Neural cell (in vitro differentiated cells): ENCODE results near the gene NEDD4L. TPM values are rescaled to one million over a fixed set of nuclear protein-coding genes. Genes with fewer than 3 reads are reported as not detected.

Experiments
- H2AFZ ChIP-seq: fragments of 200-600, 300-800 bp; sonication (generic), shearing (Covaris generic); 2 replicates; pipeline ENCODE4 v1.6.0; 2014; ENCODE audit warnings: low read depth, mild to moderate bottlenecking, antibody characterized with exemption, low read length, moderate library complexity
- H3F3A ChIP-seq: fragments of 200-600 bp; shearing (Covaris generic); 2 replicates; pipeline ENCODE4 v1.6.1; 2016; ENCODE audit warnings: mild to moderate bottlenecking, moderate library complexity, mixed read lengths, antibody characterized with exemption, low read length; ENCODE audit not compliant: insufficient read depth, poor library complexity, severe bottlenecking
- H3K27ac ChIP-seq: fragments of 200-600, 300-800 bp; sonication (generic), shearing (Covaris generic); 2 replicates; pipeline ENCODE4 v1.5.1; 2014; ENCODE audit warnings: mild to moderate bottlenecking, low read length, moderate library complexity
- H3K27me3 ChIP-seq: fragments of 300-800, 200-600 bp; sonication (generic), shearing (Covaris generic); 2 replicates; pipeline ENCODE4 v1.6.0; 2014; ENCODE audit warnings: mild to moderate bottlenecking, low read depth, low read length, moderate library complexity; ENCODE audit not compliant: insufficient read depth
- H3K36me3 ChIP-seq: fragments of 300-800, 200-600 bp; sonication (generic), shearing (Covaris generic); 2 replicates; pipeline ENCODE4 v1.5.1; 2014; ENCODE audit warnings: mild to moderate bottlenecking, antibody characterized with exemption, low read length, moderate library complexity; ENCODE audit not compliant: insufficient read depth
- H3K4me2 ChIP-seq: fragments of 300-800, 200-600 bp; sonication (generic), shearing (Covaris generic); 2 replicates; pipeline ENCODE4 v1.6.0; 2014; ENCODE audit warnings: mild to moderate bottlenecking, low read length
- H3K4me3 ChIP-seq: fragments of 300-800, 200-600 bp; sonication (generic), shearing (Covaris generic); 2 replicates; pipeline ENCODE4 v1.5.1; 2014; ENCODE audit warnings: mild to moderate bottlenecking, low read length, moderate library complexity
- H3K79me2 ChIP-seq: fragments of 200-600 bp; shearing (Covaris generic); replicated peaks from 2 replicates; pipeline ENCODE4 v1.6.0; 2014; ENCODE audit warnings: mild to moderate bottlenecking, low read length, moderate library complexity; ENCODE audit not compliant: insufficient read depth
- H3K9ac ChIP-seq: fragments of 300-800, 200-600 bp; sonication (generic), shearing (Covaris generic); 2 replicates; pipeline ENCODE4 v1.6.1; 2016; ENCODE audit warnings: mild to moderate bottlenecking, low read length, mixed read lengths
- H3K9me2 ChIP-seq: fragments of 200-600 bp; shearing (Covaris generic); 2 replicates; pipeline ENCODE4 v1.6.1; 2016; ENCODE audit warnings: mild to moderate bottlenecking, low read length, mixed read lengths; ENCODE audit not compliant: insufficient read depth
- H3K9me3 ChIP-seq: fragments of 200-600, 300-800 bp; sonication (generic), shearing (Covaris generic); 2 replicates; pipeline ENCODE4 v1.6.1; 2016; ENCODE audit warnings: mild to moderate bottlenecking, mixed run types, low read length, moderate library complexity, mixed read lengths
- H4K20me1 ChIP-seq: fragments of 200-600 bp; shearing (Covaris generic); 2 replicates; pipeline ENCODE4 v1.6.1; 2016; ENCODE audit warnings: mild to moderate bottlenecking, mixed run types; ENCODE audit not compliant: insufficient read depth
- CTCF ChIP-seq: fragments of 450-650 bp; IDR thresholded peaks from 2 replicates; pipeline ENCODE4 v1.5.1; 2014; ENCODE audit warnings: antibody characterized with exemption, mild to moderate bottlenecking, moderate library complexity; ENCODE audit not compliant: poor library complexity, severe bottlenecking
- EP300 ChIP-seq: fragments of 450-650 bp; conservative IDR thresholded peaks from 2 replicates; pipeline ENCODE4 v1.6.1; 2014; ENCODE audit warnings: antibody characterized with exemption, mild to moderate bottlenecking, moderate library complexity; ENCODE audit not compliant: poor library complexity, severe bottlenecking
- EZH2 ChIP-seq: fragments of 200-600, 300-800 bp; shearing (Covaris generic), sonication (generic); IDR thresholded peaks from 2 replicates; pipeline ENCODE4 v1.6.1; 2014; ENCODE audit warnings: antibody characterized with exemption, low read length, borderline replicate concordance, mild to moderate bottlenecking; ENCODE audit not compliant: insufficient read depth, poor library complexity, severe bottlenecking
- MXI1 ChIP-seq: fragments of 450-650 bp; conservative IDR thresholded peaks from 2 replicates; pipeline ENCODE4 v1.6.1; 2014; ENCODE audit warnings: antibody characterized with exemption, mild to moderate bottlenecking; ENCODE audit not compliant: poor library complexity, severe bottlenecking
- POLR2AphosphoS5 ChIP-seq: IDR thresholded peaks from 2 replicates; pipeline ENCODE4 v1.6.1; 2012
- RAD21 ChIP-seq: fragments of 450-650 bp; conservative IDR thresholded peaks from 2 replicates; pipeline ENCODE4 v1.6.1; 2014; ENCODE audit warnings: antibody characterized with exemption, mild to moderate bottlenecking, moderate library complexity
- REST ChIP-seq: IDR thresholded peaks from 2 replicates; pipeline ENCODE4 v1.6.1; 2012; ENCODE audit warnings: borderline replicate concordance
- SMC3 ChIP-seq: fragments of 450-650 bp; conservative IDR thresholded peaks from 2 replicates; pipeline ENCODE4 v1.6.1; 2014; ENCODE audit warnings: antibody characterized with exemption, mild to moderate bottlenecking, moderate library complexity; ENCODE audit not compliant: poor library complexity
- TAF1 ChIP-seq: IDR thresholded peaks from 2 replicates; pipeline ENCODE4 v1.6.1; 2012; ENCODE audit warnings: low read depth
- polyA plus RNA-seq: library from polyadenylated mRNA; depleted of rRNA; stranded (reverse); fragments of >200 nt; gene quantifications from 2 replicates; pipeline ENCODE4 v1.2.3, GENCODE V29; 2014

Gene NEDD4L
- polyA plus RNA-seq, 1 donor from 2014 or later: 97.9 TPM

GRCh38 chr18:58097907-58098166 lies 53.8 kb downstream of the NEDD4L start (continued):
- no peak for TF ChIP-seq CTCF

- no peak overlapping the region for H2AFZ ChIP-seq
- H4K20me1 ChIP-seq: peaks cover 2% of the 10 kb centered on the region
- H3K4me2 ChIP-seq: no peak overlapping the region
- H3K9me2 ChIP-seq: no peaks in the 10 kb centered on the region
- no peak overlapping the region for H3K9ac ChIP-seq
- no peak overlapping the region for H3K4me3 ChIP-seq
- H3K27ac ChIP-seq: no peak overlapping the region
- H3K79me2 ChIP-seq: peaks cover 80% of the 10 kb centered on the region
- H3F3A ChIP-seq: peaks cover 3% of the 10 kb centered on the region
- H3K36me3 ChIP-seq: no peaks in the 10 kb centered on the region
- no peak for TF ChIP-seq EZH2
- no peak for TF ChIP-seq POLR2AphosphoS5
- TF ChIP-seq EP300: no peak
- TF ChIP-seq REST: no peak
- TF ChIP-seq TAF1: no peak
- TF ChIP-seq RAD21: no peak
- no peak for TF ChIP-seq CTCF
- no peak for TF ChIP-seq MXI1
- no peak for TF ChIP-seq SMC3
- no peaks in the 10 kb centered on the region for H3K9me3 ChIP-seq
- H3K27me3 ChIP-seq: no peaks in the 10 kb centered on the region
These were observed 54.7 kb downstream of the NEDD4L start for GRCh38 chr18:58098706-58099105.

- peaks cover 2% of the 10 kb centered on the region for H4K20me1 ChIP-seq
These were observed 56.1 kb downstream of the NEDD4L start for GRCh38 chr18:58100154-58100553.

More at GRCh38 chr18:58100154-58100553, 56.1 kb downstream of the NEDD4L start:
- no peaks in the 10 kb centered on the region for H3K9me3 ChIP-seq
- H3K27me3 ChIP-seq: no peaks in the 10 kb centered on the region
- no peak overlapping the region for H2AFZ ChIP-seq
- H3K4me2 ChIP-seq: no peak overlapping the region
- H3K79me2 ChIP-seq: peaks cover 83% of the 10 kb centered on the region
- H3F3A ChIP-seq: peaks cover 3% of the 10 kb centered on the region
- H3K9ac ChIP-seq: no peak overlapping the region
- no peaks in the 10 kb centered on the region for H3K36me3 ChIP-seq
- no peak overlapping the region for H3K27ac ChIP-seq
- TF ChIP-seq RAD21 (no peak), EZH2 (no peak), MXI1 (no peak), CTCF (no peak), EP300 (no peak), POLR2AphosphoS5 (no peak), TAF1 (no peak), SMC3 (no peak)
- no peaks in the 10 kb centered on the region for H3K9me2 ChIP-seq
- H3K4me3 ChIP-seq: no peak overlapping the region
